PC-3 (cell line): ENCODE results near the gene PPFIBP2. TPM values are rescaled to one million over a fixed set of nuclear protein-coding genes. Genes with fewer than 3 reads are reported as not detected.

Experiments used
- ATAC-seq: fragments of 200-7000 bp; cut with Tn5 transposase; 2 replicates; pipeline ENCODE4 v1.9.1; 2020; ENCODE audit warnings: mild to moderate bottlenecking, moderate library complexity
- BruUV-seq: library from RNA; stranded (reverse); fragments of 400-500 nt; replicated peaks from 2 replicates; lab custom pipeline; 2021; lab: Mats Ljungman, UMichigan
- CTCF ChIA-PET: fragments of 300-600 bp; sonication (Branson Sonifier 250); formaldehyde crosslinking; loops from one replicate; lab custom pipeline; 2022; ENCODE audit warnings: antibody characterized with exemption; lab: Charles Lee
- POLR2A ChIA-PET: fragments of 300-600 bp; sonication (Branson Sonifier 250); formaldehyde crosslinking; loops from one replicate; lab custom pipeline; 2022; ENCODE audit warnings: antibody characterized with exemption; ENCODE audit not compliant: unreplicated experiment; lab: Charles Lee
- DNase-seq: peaks from one replicate; pipeline ENCODE4 v3.0.0-alpha.2; 2015
- H2AFZ ChIP-seq: fragments of 300-600 bp; sonication (generic); 2 replicates; pipeline ENCODE4 v1.6.0; 2016; ENCODE audit warnings: antibody characterized with exemption, low read length
- H3F3A ChIP-seq: fragments of 300-600 bp; sonication (generic); one replicate; pipeline ENCODE4 v1.6.0; 2017; ENCODE audit warnings: antibody characterized with exemption, low read length, control low read depth, mild to moderate bottlenecking; ENCODE audit not compliant: unreplicated experiment
- H3K27ac ChIP-seq: fragments of 300-600 bp; sonication (generic); 2 replicates; pipeline ENCODE4 v1.5.1; 2016; ENCODE audit warnings: mild to moderate bottlenecking, low read length
- H3K27me3 ChIP-seq: fragments of 300-600 bp; sonication (generic); 2 replicates; pipeline ENCODE4 v1.6.1; 2016; ENCODE audit warnings: low read length, mixed read lengths
- H3K36me3 ChIP-seq: fragments of 300-600 bp; sonication (generic); 2 replicates; pipeline ENCODE4 v1.6.1; 2016; ENCODE audit warnings: low read depth, mixed run types, low read length, mixed read lengths
- H3K4me1 ChIP-seq: fragments of 300-600 bp; sonication (generic); 2 replicates; pipeline ENCODE4 v1.5.1; 2016; ENCODE audit warnings: low read length; ENCODE audit not compliant: insufficient read depth
- H3K4me2 ChIP-seq: fragments of 300-600 bp; sonication (generic); 2 replicates; pipeline ENCODE4 v1.6.0; 2016; ENCODE audit warnings: low read length
- H3K4me3 ChIP-seq: fragments of 300-600 bp; sonication (generic); 2 replicates; pipeline ENCODE4 v1.5.1; 2016; ENCODE audit warnings: mild to moderate bottlenecking, low read length, mixed read lengths
- H3K79me2 ChIP-seq: fragments of 300-600 bp; sonication (generic); 2 replicates; pipeline ENCODE4 v1.6.1; 2017; ENCODE audit warnings: low read length, mixed read lengths
- H3K9ac ChIP-seq: fragments of 300-600 bp; sonication (generic); 2 replicates; pipeline ENCODE4 v1.6.0; 2016; ENCODE audit warnings: mild to moderate bottlenecking, low read length
- H3K9me2 ChIP-seq: fragments of 300-600 bp; sonication (generic); replicated peaks from 2 replicates; pipeline ENCODE4 v1.6.1; 2016; ENCODE audit warnings: mixed run types, low read length, mixed read lengths
- H3K9me3 ChIP-seq: fragments of 300-600 bp; sonication (generic); 2 replicates; pipeline ENCODE4 v1.6.1; 2016; ENCODE audit warnings: low read length, mixed read lengths
- H4K20me1 ChIP-seq: fragments of 300-600 bp; sonication (generic); 2 replicates; pipeline ENCODE4 v1.6.1; 2016; ENCODE audit warnings: low read length, mixed read lengths
- EZH2 ChIP-seq: fragments of 300-600 bp; sonication (generic); IDR thresholded peaks from one replicate; pipeline ENCODE4 v1.6.1; 2017; ENCODE audit warnings: antibody characterized with exemption, mild to moderate bottlenecking, low read length; ENCODE audit not compliant: unreplicated experiment
- EZH2phosphoT487 ChIP-seq: fragments of 300-600 bp; sonication (generic); IDR thresholded peaks from 2 replicates; pipeline ENCODE4 v1.6.1; 2018; ENCODE audit warnings: mild to moderate bottlenecking, antibody characterized with exemption, low read length, borderline replicate concordance
- intact Hi-C: fragments of 100-400 bp; cut with micrococcal nuclease; formaldehyde crosslinking; loops from 2 replicates; pipeline ENCODE4 v1.9.0; 2023
- total RNA-seq: library from RNA; depleted of rRNA; stranded (reverse); fragments of >200 nt; gene quantifications from 2 replicates; pipeline ENCODE4 v1.2.3, GENCODE V29; 2014
- TF ChIP-seq, protein P1 (sequence below): fragments of 300-600 bp; sonication (generic); conservative IDR thresholded peaks from 2 replicates; pipeline ENCODE4 v1.5.1; 2017; ENCODE audit warnings: antibody characterized with exemption, low read depth, mild to moderate bottlenecking, low read length

PPFIBP2 gene
- total RNA-seq, 1 experiment from 2014 or later, result 3.2 TPM

DNA sequence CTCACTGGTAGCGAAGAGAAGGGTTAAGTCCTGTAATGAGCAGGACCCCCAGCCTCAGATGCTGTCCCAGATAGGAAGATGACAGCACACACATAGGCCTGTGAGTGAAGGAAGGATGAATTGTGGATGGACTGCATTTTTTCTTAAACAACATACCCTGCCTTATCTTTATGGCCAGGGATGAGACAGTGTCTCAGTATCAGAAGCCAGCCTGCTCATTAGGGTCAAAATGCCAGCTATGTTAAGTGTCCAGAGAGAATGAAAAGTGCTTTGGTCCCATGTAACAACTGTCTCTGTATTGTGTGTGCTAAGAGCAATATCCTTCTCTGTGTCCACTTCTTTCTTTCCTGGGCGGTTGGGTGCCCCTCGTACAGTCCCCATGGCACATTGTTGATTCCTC is 30.2 kb downstream of the PPFIBP2 start:
- no TSS peak for BruUV-seq

DNA sequence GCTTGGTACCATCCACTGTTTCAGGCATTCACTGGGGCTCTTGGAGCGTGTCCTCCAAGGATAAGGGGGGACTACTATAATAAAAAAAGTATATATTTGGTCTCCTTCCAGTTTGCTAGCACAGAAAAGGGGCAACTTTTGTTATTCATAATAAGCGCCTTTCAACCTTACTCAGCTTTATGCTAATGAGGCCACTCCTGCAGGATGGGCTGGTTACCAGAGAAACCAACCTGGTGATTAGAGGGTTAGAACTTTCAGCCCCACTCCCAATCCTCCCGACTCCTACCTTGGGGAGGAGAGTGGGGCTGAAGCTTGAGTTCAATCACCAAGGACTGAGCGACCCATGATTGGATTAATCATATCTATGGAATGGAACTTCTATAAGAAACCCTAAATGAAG is 31.8 kb downstream of the PPFIBP2 start:
- Histone ChIP-seq H3K27me3 (peaks cover 5% of the 10 kb centered on the region), H3K4me3 (no peak overlapping the region), H3K4me1 (no peaks in the 10 kb centered on the region), H2AFZ (no peak overlapping the region), H3K9me3 (no peaks in the 10 kb centered on the region), H4K20me1 (no peaks in the 10 kb centered on the region), H3K36me3 (no peaks in the 10 kb centered on the region), H3K9ac (no peak overlapping the region), H3K79me2 (no peaks in the 10 kb centered on the region), H3K27ac (no peak overlapping the region), H3F3A (no peaks in the 10 kb centered on the region), H3K4me2 (no peak overlapping the region), H3K9me2 (no peaks in the 10 kb centered on the region)
- no TSS peak for BruUV-seq
- POLR2A ChIA-PET, result no interaction called here
- ATAC-seq (no peak), DNase-seq (no peak)
- CTCF ChIA-PET, result no interaction called here
- intact Hi-C loops, result no loop called here
- TF ChIP-seq, protein P1, sequence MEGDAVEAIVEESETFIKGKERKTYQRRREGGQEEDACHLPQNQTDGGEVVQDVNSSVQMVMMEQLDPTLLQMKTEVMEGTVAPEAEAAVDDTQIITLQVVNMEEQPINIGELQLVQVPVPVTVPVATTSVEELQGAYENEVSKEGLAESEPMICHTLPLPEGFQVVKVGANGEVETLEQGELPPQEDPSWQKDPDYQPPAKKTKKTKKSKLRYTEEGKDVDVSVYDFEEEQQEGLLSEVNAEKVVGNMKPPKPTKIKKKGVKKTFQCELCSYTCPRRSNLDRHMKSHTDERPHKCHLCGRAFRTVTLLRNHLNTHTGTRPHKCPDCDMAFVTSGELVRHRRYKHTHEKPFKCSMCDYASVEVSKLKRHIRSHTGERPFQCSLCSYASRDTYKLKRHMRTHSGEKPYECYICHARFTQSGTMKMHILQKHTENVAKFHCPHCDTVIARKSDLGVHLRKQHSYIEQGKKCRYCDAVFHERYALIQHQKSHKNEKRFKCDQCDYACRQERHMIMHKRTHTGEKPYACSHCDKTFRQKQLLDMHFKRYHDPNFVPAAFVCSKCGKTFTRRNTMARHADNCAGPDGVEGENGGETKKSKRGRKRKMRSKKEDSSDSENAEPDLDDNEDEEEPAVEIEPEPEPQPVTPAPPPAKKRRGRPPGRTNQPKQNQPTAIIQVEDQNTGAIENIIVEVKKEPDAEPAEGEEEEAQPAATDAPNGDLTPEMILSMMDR, result no peak
- no peak for TF ChIP-seq EZH2
- no peak for TF ChIP-seq EZH2phosphoT487

More for the DNA sequence above, 30.2 kb downstream of the PPFIBP2 start:
- Histone ChIP-seq H3K4me3 (no peak overlapping the region), H3K79me2 (no peaks in the 10 kb centered on the region), H2AFZ (no peak overlapping the region), H3K27me3 (peaks cover 18% of the 10 kb centered on the region), H4K20me1 (no peaks in the 10 kb centered on the region), H3K36me3 (no peaks in the 10 kb centered on the region), H3K9ac (no peak overlapping the region), H3K4me2 (no peak overlapping the region), H3F3A (no peaks in the 10 kb centered on the region), H3K9me2 (no peaks in the 10 kb centered on the region), H3K27ac (no peak overlapping the region), H3K9me3 (no peaks in the 10 kb centered on the region), H3K4me1 (no peaks in the 10 kb centered on the region)
- TF ChIP-seq EZH2phosphoT487, result no peak
- no peak for TF ChIP-seq EZH2
- TF ChIP-seq, protein P1, result no peak
- DNase-seq, result no peak
- CTCF ChIA-PET, result no interaction called here
- no peak for ATAC-seq
- intact Hi-C loops, result no loop called here
- POLR2A ChIA-PET, result no interaction called here

DNA sequence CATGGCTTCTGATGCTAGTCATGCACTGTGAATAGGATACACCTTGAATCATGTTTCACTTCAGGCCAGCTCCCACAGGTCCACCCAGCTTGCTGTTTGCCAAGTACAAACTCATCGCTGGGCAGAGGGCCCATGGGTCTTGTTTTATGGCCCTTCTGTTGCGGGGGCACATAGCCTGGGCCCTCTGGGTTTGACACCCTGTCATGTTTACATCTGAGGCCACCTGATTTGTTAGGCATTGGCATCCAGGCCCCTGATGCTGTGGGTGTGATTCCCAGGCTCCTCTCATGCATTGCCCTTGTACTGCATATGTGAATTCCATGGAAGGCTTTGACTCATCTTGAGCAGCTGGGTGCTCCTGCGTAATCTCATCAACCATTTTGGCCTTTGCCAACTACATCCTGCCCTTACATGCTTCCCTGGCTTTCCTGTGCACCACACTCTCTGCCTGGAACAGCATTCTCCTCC is 32.6 kb downstream of the PPFIBP2 start:
- no peaks in the 10 kb centered on the region for H3K9me3 ChIP-seq
- no peak overlapping the region for H2AFZ ChIP-seq
- H3K27ac ChIP-seq, result no peak overlapping the region
- no peak for ATAC-seq
- TF ChIP-seq EZH2, result no peak
- TF ChIP-seq, protein P1, result no peak
- TF ChIP-seq EZH2phosphoT487, result no peak
- H3K36me3 ChIP-seq, result no peaks in the 10 kb centered on the region
- intact Hi-C loops, result no loop called here
- H3K4me3 ChIP-seq, result no peak overlapping the region
- H3K9ac ChIP-seq, result no peak overlapping the region
- POLR2A ChIA-PET, result no interaction called here
- peak; percentile 18 for DNase-seq
- no peaks in the 10 kb centered on the region; the same call in 1 of the 2 replicates for H3K27me3 ChIP-seq
- CTCF ChIA-PET, result no interaction called here
- no peaks in the 10 kb centered on the region for H3K9me2 ChIP-seq
- BruUV-seq, result no TSS peak
- H3K4me1 ChIP-seq, result no peaks in the 10 kb centered on the region
- H3K79me2 ChIP-seq, result no peaks in the 10 kb centered on the region
- no peak overlapping the region for H3K4me2 ChIP-seq
- H4K20me1 ChIP-seq, result no peaks in the 10 kb centered on the region
- no peaks in the 10 kb centered on the region for H3F3A ChIP-seq
